HepG2 (cell line): ENCODE measurements around the gene ZNF687. TPM values are rescaled to one million over a fixed set of nuclear protein-coding genes. Genes with fewer than 3 reads are reported as not detected.

Experiments used
- CREB3 ChIP-seq: sonication (generic); formaldehyde crosslinking; IDR thresholded peaks from 2 replicates; pipeline ENCODE4 v1.5.0; 2020; ENCODE audit warnings: missing genetic modification reagents
- FOSL1 ChIP-seq: sonication (generic); formaldehyde crosslinking; IDR thresholded peaks from 2 replicates; pipeline ENCODE4 v1.9.0; 2021; ENCODE audit warnings: missing genetic modification reagents, borderline replicate concordance
- FOXA3 ChIP-seq: IDR thresholded peaks from 2 replicates; pipeline ENCODE4 v1.6.1; 2016; ENCODE audit warnings: missing genetic modification reagents, missing compliant biosample characterization
- GATAD1 ChIP-seq: IDR thresholded peaks from 2 replicates; pipeline ENCODE4 v1.6.1; 2016; ENCODE audit warnings: missing genetic modification reagents, missing compliant biosample characterization
- HINFP ChIP-seq: sonication (generic); formaldehyde crosslinking; IDR thresholded peaks from 2 replicates; pipeline ENCODE4 v1.4.0; 2020; ENCODE audit warnings: low read depth, mild to moderate bottlenecking, missing genetic modification reagents
- NPAS2 ChIP-seq: sonication (generic); formaldehyde crosslinking; IDR thresholded peaks from 2 replicates; pipeline ENCODE4 v1.8.0; 2022; ENCODE audit warnings: mild to moderate bottlenecking, missing genetic modification reagents, borderline replicate concordance
- PRDM15 ChIP-seq: sonication (generic); formaldehyde crosslinking; IDR thresholded peaks from 2 replicates; pipeline ENCODE4 v1.4.0; 2020; ENCODE audit warnings: missing genetic modification reagents
- SMAD1 ChIP-seq: sonication (generic); formaldehyde crosslinking; IDR thresholded peaks from 2 replicates; pipeline ENCODE4 v1.4.0; 2020; ENCODE audit warnings: missing genetic modification reagents, low read depth, mild to moderate bottlenecking, borderline replicate concordance
- SNAPC4 ChIP-seq: sonication (generic); formaldehyde crosslinking; IDR thresholded peaks from 2 replicates; pipeline ENCODE4 v1.4.0; 2020; ENCODE audit warnings: mild to moderate bottlenecking, missing genetic modification reagents
- ZBTB26 ChIP-seq: IDR thresholded peaks from 2 replicates; pipeline ENCODE4 v1.6.1; 2016; ENCODE audit warnings: missing compliant biosample characterization, missing genetic modification reagents, borderline replicate concordance
- ZBTB38 ChIP-seq: sonication (generic); formaldehyde crosslinking; IDR thresholded peaks from 2 replicates; pipeline ENCODE4 v1.5.1; 2020; ENCODE audit warnings: mild to moderate bottlenecking, missing genetic modification reagents
- ZNF570 ChIP-seq: sonication (generic); formaldehyde crosslinking; IDR thresholded peaks from 2 replicates; pipeline ENCODE4 v1.4.0; 2020; ENCODE audit warnings: mild to moderate bottlenecking, missing genetic modification reagents, borderline replicate concordance
- ZNF747 ChIP-seq: sonication (generic); formaldehyde crosslinking; IDR thresholded peaks from 2 replicates; pipeline ENCODE4 v1.8.1; 2023; ENCODE audit warnings: missing genetic modification reagents, mild to moderate bottlenecking, borderline replicate concordance
- polyA plus RNA-seq, 8 experiments: library from polyadenylated mRNA; depleted of rRNA in 3 of 8; stranded (reverse) in 7 of 8; unstranded in 1 of 8; fragments of >200 nt; fragmentation: Illumina TruSeq in 4 of 8; extraction: Trizol in 4 of 8; gene quantifications; 2 replicates each; pipeline versions ENCODE4 v1.2.1 to v1.2.3, GENCODE V29; 2011 to 2016; ENCODE audit warnings: low read depth in 4 of 8, missing spikeins in 1 of 8, mixed read lengths in 1 of 8; ENCODE audit not compliant: insufficient read depth in 1 of 8
- total RNA-seq, 5 experiments: library from RNA; depleted of rRNA; stranded (reverse); fragments of >200 nt; fragmentation: Illumina TruSeq; extraction: Trizol; gene quantifications; 2 replicates each; pipeline ENCODE4 v1.2.3, GENCODE V29; 2016; ENCODE audit warnings: low read depth in 1 of 5

The ZNF687 gene
- total and polyA plus RNA-seq, 2 of the 13 experiments (the other 11 are each of a cell fraction or from before 2014, with no cell fraction given) = 14.1 to 16.5 TPM

- TF ChIP-seq SNAPC4 (CRISPR knock-in tag) (no peak), ZBTB26 (CRISPR knock-in tag) (no peak), CREB3 (no peak), HINFP (CRISPR knock-in tag) (no peak), PRDM15 (no peak), NPAS2 (CRISPR knock-in tag) (no peak), GATAD1 (CRISPR knock-in tag) (no peak), SMAD1 (CRISPR knock-in tag) (no peak; the same call in 1 of the 2 replicates), ZNF747 (no peak), ZNF570 (CRISPR knock-in tag) (no peak), FOXA3 (CRISPR knock-in tag) (0 out of 2 replicates have a peak, but pooled peaks have one; percentile 5), ZBTB38 (no peak), FOSL1 (CRISPR knock-in tag) (no peak)
Measured at GRCh38 chr1:151282883-151283725, 1.0 kb downstream of the ZNF687 start (continued).
